Left colon (tissue), 2 donors: ENCODE data around the gene MPPED2. TPM values are rescaled to one million over a fixed set of nuclear protein-coding genes. Genes with fewer than 3 reads are reported as not detected.

Experiments used
- ATAC-seq: fragments of 200-7000 bp; cut with Tn5 transposase; one replicate; pipeline ENCODE4 v1.9.1; 2020; ENCODE audit warnings: mild to moderate bottlenecking, moderate library complexity
- DNase-seq, 2 donors: peaks; one replicate each; pipeline ENCODE4 v3.0.0-alpha.2; 2020
- intact Hi-C, 2 donors: fragments of 100-400 bp; cut with DNase I in 1 of 2; cut with micrococcal nuclease in 1 of 2; formaldehyde crosslinking; loops; one replicate each; pipeline versions ENCODE4 v1.11.2 to v1.14.0; 2022; cut with DNase I, micrococcal nuclease
- total RNA-seq, 2 donors: library from RNA; stranded (reverse); fragmentation: NEBNext Ultra II Directional; extraction: Animal tissue kit (Norgen Biotek cat#: 25700); gene quantifications; one replicate each; pipeline ENCODE4 v1.2.1, GENCODE V29; 2021
- donor health status: DM: no; HTN: no; CAD: no.
- donor health status: DM: yes; HTN: yes; CAD: no.

The MPPED2 gene
- total RNA-seq, 2 donors from 2014 or later: 2.9 TPM; not detected in 1

DNA sequence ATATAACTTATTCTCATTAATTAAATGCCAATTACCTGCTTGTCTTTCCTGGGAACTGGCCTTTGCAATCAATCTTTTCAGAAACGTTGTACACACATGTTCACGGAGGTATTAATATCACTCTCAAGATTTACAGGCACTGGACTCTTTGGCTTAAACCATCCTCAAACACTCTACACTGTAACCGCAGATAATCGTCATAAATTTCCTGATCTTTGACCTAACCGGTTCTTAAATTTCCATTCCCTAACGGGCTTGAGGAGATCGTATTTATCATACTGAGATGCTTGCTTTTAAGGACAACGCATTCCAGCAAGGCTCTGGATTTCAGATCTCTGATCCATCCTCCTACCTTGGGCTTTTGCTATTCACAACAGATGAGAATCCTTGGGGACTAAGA is 190.4 kb downstream of the MPPED2 start:
- DNase-seq: no peak
- no peak for ATAC-seq
- intact Hi-C loops: no loop called here

DNA sequence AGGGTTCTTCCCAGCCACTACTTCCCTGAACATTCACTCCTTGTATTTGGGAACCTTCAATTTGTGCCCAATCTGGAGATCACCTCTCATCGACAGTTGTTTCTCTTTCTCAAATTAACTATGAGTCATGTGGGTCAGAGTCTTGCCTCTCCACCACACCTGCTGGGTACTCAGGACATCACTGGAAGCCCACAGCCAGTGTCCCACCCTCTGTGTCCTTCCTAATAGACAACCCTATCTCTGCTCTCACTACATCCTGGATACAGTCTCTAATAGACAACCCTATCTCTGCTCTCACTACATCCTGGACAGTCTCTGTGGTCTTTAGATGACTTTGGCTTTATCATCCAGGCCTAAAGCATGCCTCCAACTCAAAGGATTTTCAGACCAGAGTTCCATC is 193.1 kb downstream of the MPPED2 start:
- intact Hi-C loops: no loop called here
- DNase-seq (no peak), ATAC-seq (no peak)

DNA sequence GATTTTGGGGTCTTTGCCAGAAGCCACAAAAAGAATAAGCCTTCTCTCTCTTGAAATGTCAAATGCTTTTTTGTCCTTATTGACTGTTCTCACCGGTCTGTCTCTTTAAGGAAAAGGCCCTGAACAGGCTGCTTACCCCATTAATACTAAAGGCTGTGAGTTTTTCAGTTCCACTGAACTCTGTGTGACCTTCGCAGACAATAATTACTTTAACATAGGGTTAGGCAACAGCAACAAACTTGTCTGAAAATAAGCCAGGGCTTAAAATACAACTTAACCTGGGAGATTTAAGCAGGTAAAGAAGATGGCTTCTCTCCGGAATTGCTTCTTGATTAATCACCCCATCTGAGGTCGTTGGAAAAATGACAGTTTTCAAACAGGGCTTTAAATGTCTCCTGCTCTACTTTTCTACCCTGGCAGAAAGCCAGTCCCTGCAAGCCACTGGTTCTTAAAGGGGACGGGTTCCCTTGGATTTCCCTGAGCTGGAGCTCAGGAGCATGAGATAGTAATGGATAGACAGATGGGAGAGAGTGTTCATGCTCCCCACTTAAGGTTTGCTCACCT is 193.8 kb downstream of the MPPED2 start:
- intact Hi-C loops: no loop called here
- no peak for DNase-seq
- no peak for ATAC-seq

DNA sequence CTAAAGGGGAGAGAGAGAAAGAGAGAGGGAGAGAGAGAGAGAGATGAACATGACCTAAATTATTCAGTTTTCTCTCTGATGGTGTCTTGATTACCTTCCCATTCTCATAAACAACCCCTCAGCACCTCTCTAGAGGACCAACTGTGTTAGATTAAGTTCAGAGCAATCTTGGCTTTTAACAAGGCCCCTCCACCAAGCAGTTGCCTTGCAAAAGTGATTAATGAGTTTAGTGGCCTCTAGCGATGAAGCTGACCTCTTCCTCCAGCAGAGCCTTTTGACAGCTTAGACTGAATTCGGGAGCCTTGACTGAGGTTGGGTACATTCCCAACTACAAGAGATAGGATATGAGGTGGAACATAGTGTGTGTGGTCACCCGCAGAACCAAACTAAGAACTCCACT is 197.2 kb downstream of the MPPED2 start:
- no peak for DNase-seq
- intact Hi-C loops: no loop called here
- ATAC-seq: no peak

DNA sequence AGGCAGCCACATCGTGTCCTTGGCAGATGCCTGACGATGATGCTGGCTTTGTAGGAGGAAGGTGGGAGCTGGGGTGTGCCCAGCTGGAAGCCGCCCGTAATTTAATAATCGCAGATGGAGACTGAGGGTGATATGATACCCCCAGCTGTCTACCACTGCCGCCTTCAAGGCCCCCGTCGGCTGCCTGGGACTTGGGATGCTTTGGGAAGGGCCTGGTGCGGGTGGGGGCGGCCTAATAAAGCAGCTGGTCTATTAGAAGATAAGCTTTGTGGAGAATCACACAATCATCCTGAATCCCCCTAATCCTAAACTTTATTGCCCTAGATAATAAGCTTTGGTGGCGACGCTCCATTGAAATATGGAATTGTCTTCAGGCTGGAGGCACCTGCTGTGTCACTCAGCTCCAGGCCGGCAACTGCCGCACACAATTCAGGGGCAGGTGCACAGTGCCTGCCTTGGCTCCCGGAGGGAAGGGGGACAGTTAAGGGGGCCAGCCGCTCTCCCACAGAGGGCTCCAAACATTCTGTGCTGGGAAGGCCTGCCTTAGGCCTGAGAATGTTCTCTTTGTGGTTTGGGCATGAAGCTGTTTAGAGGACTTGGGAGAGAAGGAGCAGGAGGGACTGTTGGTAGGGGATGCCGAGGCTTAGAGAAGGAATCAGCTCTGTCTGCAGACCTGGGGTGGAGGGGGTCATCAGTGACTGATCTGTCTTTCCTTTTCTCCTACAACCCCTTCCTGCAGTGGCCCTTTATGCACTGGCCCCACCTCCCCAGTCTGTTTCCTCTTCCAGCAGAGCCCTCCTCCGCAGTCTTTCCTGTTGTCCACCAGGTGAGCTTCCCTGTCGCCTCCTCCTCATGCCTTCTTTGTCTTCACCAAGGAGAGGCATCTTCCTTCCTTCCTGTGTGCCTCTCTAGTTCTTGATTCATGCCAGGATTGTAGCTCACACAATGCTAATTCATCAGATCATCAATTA is 198.0 kb downstream of the MPPED2 start:
- DNase-seq: no peak
- intact Hi-C loops: no loop called here
- ATAC-seq: no peak

DNA sequence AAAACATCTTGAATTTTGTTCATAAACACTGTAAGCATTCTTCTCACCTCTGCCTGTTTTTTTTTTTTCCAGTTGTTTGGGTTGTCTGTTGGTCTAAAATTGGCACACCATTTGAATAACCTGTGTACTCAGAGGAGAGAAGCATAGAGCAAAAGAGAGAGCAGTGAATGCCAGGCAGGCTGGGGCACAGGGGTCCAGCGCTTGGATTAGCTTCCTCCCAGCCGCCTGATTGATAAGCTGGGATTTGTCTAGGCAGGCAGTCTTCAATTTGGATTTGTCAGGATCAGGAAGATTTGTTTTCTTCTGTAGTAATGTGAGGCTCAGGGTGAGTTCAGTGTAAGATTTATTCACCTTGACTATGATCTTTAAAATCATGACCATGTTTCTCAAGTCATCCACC is 204.3 kb downstream of the MPPED2 start:
- DNase-seq: no peak
- no peak for ATAC-seq
- intact Hi-C loops: no loop called here

DNA sequence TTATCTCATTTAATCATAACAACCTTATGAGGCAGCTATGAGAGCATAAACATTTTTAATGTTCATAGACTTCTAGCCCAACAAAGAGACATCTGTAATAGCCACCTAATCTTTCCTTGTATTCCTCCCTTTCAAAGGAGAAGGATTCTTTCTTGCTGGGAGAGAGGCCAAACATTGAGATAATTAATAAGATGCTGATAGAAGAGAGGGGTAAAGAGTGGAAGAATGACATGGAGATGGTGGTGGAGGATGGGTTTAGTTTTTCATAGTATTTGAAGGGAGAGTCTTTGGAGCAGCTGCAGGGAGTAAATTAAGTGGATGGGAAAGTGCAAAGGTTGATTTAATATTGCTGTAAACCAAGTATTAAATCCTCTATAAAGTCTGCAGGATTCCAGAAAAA is 205.3 kb downstream of the MPPED2 start:
- DNase-seq (no peak), ATAC-seq (no peak)
- intact Hi-C loops: no loop called here

DNA sequence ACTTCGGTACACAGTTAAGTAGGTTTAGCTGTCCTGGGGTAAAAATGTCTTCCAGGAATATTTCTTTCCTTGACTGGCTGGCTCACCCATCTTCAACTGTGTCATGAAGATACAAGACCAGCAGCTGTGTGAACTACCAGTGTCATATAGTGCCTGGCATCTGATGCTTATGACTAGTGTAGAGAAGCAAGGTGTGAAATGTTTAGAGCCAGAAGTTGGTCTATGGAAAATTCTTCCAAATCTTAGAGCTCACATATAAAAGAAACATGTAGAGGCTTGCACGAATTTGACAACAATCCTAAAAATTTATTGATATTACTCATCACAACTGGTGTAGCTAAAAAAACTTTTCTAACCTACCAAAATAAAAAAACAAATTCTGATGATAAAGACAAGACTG is 208.8 kb downstream of the MPPED2 start:
- DNase-seq: no peak
- ATAC-seq: no peak
- intact Hi-C loops: no loop called here

DNA sequence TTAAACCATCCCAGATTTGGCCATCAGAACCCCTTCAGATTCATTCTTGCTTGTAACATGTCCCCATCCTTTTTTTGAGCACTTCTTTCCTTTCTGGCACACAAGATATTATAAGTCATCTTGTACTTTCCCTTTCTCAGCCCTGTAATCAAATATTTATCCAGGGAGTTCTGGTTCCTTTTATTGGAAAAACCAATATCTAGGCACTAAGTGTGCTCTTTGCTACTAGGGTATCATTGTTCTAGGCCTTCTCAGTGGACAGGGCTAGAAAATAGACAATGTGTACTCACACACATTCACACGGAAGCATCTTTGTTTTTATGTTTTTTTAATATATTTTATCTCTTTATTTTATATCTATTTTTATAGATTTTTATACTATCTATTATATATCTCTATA is 216.0 kb downstream of the MPPED2 start:
- intact Hi-C loops: no loop called here
- DNase-seq: no peak
- no peak for ATAC-seq

DNA sequence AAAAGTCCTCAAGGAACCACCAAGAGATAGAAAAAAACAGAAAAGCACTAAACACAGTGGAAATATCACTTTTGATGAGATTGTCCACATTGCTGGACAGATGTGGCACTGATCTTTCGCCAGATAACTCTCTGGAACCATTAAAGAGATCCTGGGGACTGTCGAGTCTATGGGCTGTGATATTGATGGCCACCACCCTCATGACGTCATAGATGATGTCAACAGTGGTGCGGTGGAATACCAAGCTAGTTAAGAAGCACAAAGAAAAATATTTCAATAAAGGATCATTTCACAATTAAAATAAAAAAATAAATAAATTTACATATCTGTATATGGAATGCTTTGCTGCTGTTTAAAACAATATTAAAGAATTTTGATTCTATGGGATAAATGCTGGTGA is 217.8 kb downstream of the MPPED2 start:
- DNase-seq (no peak), ATAC-seq (no peak)
- intact Hi-C loops: loop anchor here in 1 of 2 donors (10.0 kb wide), 2 partner anchors 266 to 296 kb away; no protein-coding TSS in a partner anchor

DNA sequence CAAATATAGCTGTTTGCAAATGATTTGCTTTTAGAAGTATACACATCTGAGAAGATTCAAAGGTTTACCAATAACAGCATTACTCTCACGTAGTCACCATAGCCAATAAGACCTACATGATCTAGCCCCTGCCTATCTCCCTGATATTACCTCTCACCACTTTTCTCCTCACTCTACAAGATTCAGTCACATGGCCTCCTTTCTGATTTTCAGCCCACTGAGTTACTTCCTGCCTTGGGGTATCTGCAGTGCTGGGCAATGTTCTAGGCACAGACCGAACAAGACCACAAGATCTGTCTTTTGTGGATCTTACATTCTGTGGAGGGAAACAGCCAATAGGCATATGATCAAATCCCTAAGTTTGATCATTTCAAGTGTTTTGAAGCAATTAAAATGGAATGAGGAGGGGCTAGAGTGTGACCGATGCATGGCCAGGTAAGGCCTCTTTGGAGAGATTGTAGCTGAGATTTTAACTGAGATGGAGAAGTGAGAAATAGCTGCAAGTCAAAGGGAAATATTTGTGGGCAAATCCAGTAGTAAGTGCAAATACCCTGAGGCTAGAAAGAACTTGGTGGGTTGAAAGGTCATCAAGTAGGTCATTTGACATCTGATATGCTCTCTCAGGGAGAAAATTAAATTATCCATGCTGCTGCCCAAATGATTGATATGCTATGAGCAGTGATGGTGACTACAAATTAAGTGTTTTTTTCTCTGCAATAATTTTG is 220.2 kb downstream of the MPPED2 start:
- DNase-seq: no peak
- intact Hi-C loops: loop anchor here in 1 of 2 donors (10.0 kb wide), 2 partner anchors 269 to 299 kb away; no protein-coding TSS in a partner anchor
- no peak for ATAC-seq

DNA sequence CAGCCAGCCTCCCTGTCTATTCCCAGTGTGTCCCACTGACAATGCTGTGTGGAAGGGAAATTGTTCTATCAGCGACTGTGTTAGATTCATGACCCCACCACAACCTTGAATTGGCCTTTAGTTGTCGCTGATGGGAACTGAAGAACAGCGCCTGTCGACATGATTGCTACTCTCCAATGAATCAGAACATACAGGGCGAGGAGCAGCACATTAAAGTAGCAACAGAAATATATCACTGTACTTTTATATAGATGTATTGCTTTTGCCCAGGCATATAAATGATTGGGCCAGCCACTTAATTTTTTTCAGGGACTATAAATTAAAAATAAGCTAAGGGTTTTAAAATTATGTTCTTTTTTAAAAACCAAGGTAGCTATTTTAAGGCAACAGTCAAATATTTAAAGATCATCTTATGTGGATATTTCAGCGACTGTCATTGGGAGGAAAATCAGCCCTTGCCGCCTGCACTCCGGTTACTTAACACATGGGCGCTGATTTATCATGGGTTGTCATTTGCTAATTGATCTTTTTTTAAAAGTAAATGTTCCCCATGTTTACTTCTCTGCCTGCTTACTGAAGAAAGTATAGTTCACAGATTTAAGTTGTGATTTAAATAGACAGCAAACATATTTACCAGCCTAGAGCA is 221.2 kb downstream of the MPPED2 start:
- ATAC-seq: no peak
- DNase-seq: no peak
- intact Hi-C loops: loop anchor here in 1 of 2 donors (10.0 kb wide), 2 partner anchors 270 to 300 kb away; no protein-coding TSS in a partner anchor

DNA sequence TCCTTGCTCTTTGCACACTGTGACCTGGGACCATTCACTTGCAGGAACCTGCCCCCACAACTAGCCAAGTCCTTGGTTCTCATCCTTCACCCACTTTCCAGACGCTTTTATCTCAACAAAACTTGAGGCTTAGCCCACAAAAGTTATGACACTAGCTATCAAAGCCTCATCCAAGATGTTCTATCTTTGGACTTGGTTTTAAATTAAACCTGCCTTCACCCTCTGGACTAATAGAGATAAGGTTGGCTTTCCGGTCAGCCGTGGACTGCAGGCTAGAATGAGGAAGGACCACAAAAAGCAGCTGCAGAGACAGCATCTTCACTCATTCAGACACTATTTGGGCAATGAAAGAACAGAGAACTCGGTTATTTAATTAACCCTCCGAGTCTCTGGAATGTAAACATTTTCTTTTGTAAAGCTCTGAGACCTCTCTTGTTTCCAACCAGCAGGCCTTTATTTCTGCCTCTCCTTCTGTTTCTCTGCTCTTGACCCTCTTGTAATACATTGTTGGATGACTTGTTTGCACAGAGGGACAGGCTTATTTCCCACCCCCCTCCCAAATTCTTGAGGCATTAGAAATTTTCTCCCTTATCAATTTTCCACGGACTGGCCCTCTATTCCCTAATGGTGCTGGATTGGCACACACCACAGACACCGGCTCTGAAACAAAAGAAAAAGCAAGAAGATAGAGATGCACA is 221.9 kb downstream of the MPPED2 start:
- intact Hi-C loops: loop anchor here in 1 of 2 donors (10.0 kb wide), 2 partner anchors 271 to 301 kb away; no protein-coding TSS in a partner anchor
- no peak for DNase-seq

DNA sequence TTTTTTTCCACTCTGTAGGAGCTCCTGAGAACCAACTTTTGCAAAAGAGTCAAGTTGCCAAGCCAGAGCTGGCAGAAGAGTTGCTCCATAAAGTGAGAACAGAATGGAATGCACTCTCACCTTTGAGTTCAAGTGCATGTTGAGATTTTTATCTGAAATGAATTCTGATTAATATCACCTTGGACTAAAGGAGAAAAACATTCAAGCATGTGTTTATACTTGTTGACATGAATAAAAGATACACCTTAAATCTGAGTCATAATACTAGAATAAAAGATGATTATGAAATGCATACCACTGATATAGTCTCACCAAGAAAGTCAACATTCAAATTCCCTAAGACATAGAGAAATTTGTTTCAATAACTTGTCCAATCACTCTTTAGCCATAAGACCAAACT is 225.4 kb downstream of the MPPED2 start:
- intact Hi-C loops: loop anchor here in 1 of 2 donors (10.0 kb wide), 2 partner anchors 274 to 304 kb away; no protein-coding TSS in a partner anchor
- no peak for ATAC-seq
- DNase-seq: no peak

More for the DNA sequence above, 221.9 kb downstream of the MPPED2 start:
- no peak for ATAC-seq
